A673 (cell line): ENCODE results near the gene SMCHD1.

ENCODE experiments used
- EZH2 ChIP-seq: fragments of 200-600 bp; sonication (generic); IDR thresholded peaks from 2 replicates; pipeline ENCODE4 v1.6.1; 2017; ENCODE audit warnings: borderline replicate concordance, low read depth, mild to moderate bottlenecking, mixed read lengths, antibody characterized with exemption, low read length; ENCODE audit not compliant: poor library complexity, severe bottlenecking
- TF ChIP-seq, protein P1 (sequence below): fragments of 300-800, 200-600 bp; sonication (generic); conservative IDR thresholded peaks from 2 replicates; pipeline ENCODE4 v1.5.1; 2017; ENCODE audit warnings: low read depth, mild to moderate bottlenecking, antibody characterized with exemption, low read length, moderate library complexity, mixed read lengths

DNA sequence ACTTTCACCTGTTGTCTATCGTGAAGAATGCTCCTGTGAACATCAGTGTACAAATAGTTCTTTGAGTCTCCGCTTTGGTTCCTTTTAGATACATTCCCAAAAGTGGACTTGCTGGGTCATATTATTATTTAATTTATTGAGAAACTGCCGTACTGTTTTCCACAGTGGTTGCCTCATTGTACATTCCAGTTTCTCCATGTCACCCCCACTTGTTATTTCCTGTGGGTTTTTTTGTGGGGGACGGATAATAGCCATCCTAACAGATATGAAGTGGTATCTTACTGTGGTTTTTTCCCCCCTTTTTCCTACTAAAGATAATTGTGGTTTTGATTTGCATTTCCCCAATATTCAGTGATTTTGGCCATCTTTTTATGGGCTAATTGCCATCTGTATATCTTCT, 53.8 kb downstream of the SMCHD1 start:
- TF ChIP-seq, protein P1, sequence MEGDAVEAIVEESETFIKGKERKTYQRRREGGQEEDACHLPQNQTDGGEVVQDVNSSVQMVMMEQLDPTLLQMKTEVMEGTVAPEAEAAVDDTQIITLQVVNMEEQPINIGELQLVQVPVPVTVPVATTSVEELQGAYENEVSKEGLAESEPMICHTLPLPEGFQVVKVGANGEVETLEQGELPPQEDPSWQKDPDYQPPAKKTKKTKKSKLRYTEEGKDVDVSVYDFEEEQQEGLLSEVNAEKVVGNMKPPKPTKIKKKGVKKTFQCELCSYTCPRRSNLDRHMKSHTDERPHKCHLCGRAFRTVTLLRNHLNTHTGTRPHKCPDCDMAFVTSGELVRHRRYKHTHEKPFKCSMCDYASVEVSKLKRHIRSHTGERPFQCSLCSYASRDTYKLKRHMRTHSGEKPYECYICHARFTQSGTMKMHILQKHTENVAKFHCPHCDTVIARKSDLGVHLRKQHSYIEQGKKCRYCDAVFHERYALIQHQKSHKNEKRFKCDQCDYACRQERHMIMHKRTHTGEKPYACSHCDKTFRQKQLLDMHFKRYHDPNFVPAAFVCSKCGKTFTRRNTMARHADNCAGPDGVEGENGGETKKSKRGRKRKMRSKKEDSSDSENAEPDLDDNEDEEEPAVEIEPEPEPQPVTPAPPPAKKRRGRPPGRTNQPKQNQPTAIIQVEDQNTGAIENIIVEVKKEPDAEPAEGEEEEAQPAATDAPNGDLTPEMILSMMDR, result no peak
- TF ChIP-seq EZH2, result no peak
